GM10266 (cell line): ENCODE data around the gene SLC25A47.
A peak's percentile ranks its signal among the peaks of the same experiment; 100 is the strongest.

Experiments
- DNase-seq: peaks from one replicate; pipeline ENCODE4 v3.0.0; 2012; ENCODE audit errors: extremely low spot score
- CTCF ChIP-seq: IDR thresholded peaks from 2 replicates; pipeline ENCODE4 v1.5.1; 2012; ENCODE audit warnings: mild to moderate bottlenecking, low read depth; ENCODE audit not compliant: control insufficient read depth, insufficient read depth; ENCODE audit errors: missing control alignments

SLC25A47 gene

GRCh38 chr14:100330388-100330931, 7.3 kb downstream of the SLC25A47 start:
- no peak for DNase-seq
- no peak for TF ChIP-seq CTCF

DNA sequence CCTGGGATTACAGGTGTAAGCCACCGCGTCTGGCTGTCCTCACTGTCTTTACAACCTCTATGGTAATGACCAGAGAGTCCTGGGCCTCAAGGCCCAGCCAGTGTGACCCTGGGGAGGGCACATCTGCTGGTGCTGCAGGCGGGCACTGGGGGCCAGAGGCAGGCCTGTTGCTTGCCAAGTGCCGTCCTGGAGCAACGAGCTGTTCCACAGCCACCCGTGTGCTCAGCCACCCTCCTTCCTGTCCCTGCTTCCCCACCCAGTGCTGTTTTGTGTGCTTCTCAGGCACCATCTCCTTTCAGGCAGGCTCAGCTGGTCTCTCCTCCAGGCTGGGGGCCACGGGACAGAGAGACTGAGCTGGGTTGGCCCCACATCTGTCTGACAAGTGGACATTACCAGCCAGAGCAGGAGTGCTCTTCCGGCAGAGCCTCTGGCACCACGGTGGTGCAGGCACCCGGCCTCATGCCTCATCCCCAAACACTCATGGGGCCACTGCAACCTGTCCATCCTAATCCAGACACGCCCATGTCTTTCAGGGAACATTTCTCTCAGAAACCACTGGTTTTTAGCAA, 9.0 kb downstream of the SLC25A47 start:
- TF ChIP-seq CTCF: no peak
- DNase-seq: no peak

- DNase-seq: peak; percentile 76
- TF ChIP-seq CTCF: no peak
Observed at GRCh38 chr14:100332797-100333196, 9.7 kb downstream of the SLC25A47 start.

GRCh38 chr14:100333311-100333710, 10.2 kb downstream of the SLC25A47 start:
- DNase-seq: no peak
- no peak for TF ChIP-seq CTCF

- no peak for TF ChIP-seq CTCF
- no peak for DNase-seq
Observed at GRCh38 chr14:100333827-100334226, 10.7 kb downstream of the SLC25A47 start.

GRCh38 chr14:100334904-100335303, 11.8 kb downstream of the SLC25A47 start:
- no peak for TF ChIP-seq CTCF
- no peak for DNase-seq

DNA sequence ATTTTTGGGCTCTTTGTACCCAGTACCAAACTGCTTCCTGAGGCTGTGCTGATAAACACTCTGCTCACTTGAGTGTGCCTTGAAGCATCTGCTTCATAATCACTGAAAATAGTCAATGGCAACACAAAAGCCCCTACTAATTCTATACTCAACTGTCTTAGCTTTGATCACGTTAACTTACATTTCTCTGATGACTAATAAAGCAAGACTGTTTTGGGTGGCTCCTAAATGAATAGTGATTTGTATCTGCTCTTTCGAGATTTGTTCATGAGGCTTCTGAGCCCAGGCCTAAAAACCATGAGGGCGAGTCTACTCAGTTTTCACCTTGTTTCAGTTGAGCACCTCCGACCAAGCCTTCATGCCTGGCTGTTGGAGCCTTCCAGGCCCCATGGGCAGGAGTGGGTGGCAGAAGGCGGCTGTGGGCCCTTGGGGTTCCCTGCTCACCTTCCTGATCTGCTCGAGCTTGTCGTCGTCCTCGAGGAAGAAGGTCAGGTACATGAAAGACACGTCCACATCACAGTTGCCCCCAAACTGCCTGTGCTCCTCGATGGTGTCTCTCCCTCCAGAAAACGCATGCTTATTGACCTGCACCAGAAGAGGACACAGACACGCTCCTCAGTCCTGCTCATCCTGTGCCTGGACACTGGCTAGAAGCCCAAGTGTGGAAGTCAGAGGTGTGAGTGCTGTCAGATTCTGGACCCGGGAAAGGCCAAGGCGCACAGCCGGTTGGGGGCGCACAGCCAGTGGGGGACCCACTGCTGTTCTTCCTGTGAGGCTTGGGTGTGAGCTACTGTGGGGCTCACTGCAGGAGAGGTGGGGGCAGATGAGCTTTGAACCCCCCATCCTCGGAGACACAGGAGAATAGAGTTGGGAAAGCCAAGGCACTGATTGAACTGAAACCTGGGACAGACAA, 13.7 kb downstream of the SLC25A47 start:
- TF ChIP-seq CTCF: no peak
- peak; percentile 73 for DNase-seq
